Astrocyte of the cerebellum (primary cell): Measurements from ENCODE around the gene PAM16.
A peak's percentile ranks its signal among the peaks of the same experiment; 100 is the strongest.

Source experiments
- DNase-seq: peaks from one replicate; pipeline ENCODE4 v3.0.0-alpha.2; 2011; ENCODE audit warnings: low read depth
- H3K4me3 ChIP-seq: 2 replicates; pipeline ENCODE4 v1.5.1; 2011; ENCODE audit warnings: mild to moderate bottlenecking, low read depth, low read length, moderate library complexity
- CTCF ChIP-seq: IDR thresholded peaks from 2 replicates; pipeline ENCODE4 v1.5.1; 2012; ENCODE audit warnings: low read length, low read depth, moderate library complexity, mild to moderate bottlenecking; ENCODE audit errors: missing control alignments
- in situ Hi-C: cut with HindIII; loops from 2 replicates; pipeline ENCODE4 v1.10.0; 2017; ENCODE audit warnings: low sequenced_read_pairs

Gene PAM16

GRCh38 chr16:4362476-4363135 is 11.5 kb upstream of the PAM16 start:
- no peak for DNase-seq
- no peak overlapping the region for H3K4me3 ChIP-seq
- no peak for TF ChIP-seq CTCF
- in situ Hi-C loops: no loop called here

- TF ChIP-seq CTCF: no peak
- in situ Hi-C loops: no loop called here
- no peak for DNase-seq
- H3K4me3 ChIP-seq: no peak overlapping the region
Observed at GRCh38 chr16:4361944-4362311, 10.8 kb upstream of the PAM16 start.

GRCh38 chr16:4361033-4361943 is 10.2 kb upstream of the PAM16 start:
- no peak overlapping the region for H3K4me3 ChIP-seq
- TF ChIP-seq CTCF: no peak
- no peak for DNase-seq
- in situ Hi-C loops: no loop called here

- no peak overlapping the region for H3K4me3 ChIP-seq
- in situ Hi-C loops: no loop called here
- no peak for DNase-seq
- TF ChIP-seq CTCF: no peak
Observed at GRCh38 chr16:4360538-4361021, 9.5 kb upstream of the PAM16 start.

- DNase-seq: no peak
- no peak overlapping the region for H3K4me3 ChIP-seq
- TF ChIP-seq CTCF: no peak
- in situ Hi-C loops: no loop called here
Observed at GRCh38 chr16:4359914-4360313, 8.8 kb upstream of the PAM16 start.

GRCh38 chr16:4358831-4359561 is 7.9 kb upstream of the PAM16 start:
- in situ Hi-C loops: no loop called here
- no peak overlapping the region for H3K4me3 ChIP-seq
- DNase-seq: no peak
- peak; percentile 90 for TF ChIP-seq CTCF
